ENCODE results near the gene KCNH1.

KCNH1 gene

DNA sequence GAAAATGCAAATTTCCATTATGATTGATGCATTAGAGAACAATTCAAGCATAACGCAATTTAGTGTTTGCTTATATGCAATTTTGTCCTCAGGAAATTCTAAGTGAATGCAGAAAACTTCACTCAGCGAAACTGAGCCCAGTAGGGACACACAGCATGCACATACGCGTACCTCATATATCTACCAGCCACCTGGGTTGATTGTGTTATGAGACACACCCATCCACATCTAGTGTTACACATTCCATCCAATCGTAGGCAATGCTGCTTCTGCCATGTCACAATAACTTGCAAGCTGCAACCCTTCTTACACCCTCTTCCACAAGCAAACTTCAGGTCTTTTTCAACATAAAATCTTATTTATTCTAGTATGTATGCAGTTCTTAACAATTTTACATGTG lies 492.4 kb downstream of the KCNH1 start:
- Mint-ChIP-seq H3K27ac (no peak overlapping the region), H3K4me3 (no peak overlapping the region), H3K36me3 (peaks cover 5% of the 10 kb centered on the region), H3K9me3 (no peaks in the 10 kb centered on the region), H3K4me1 (no peaks in the 10 kb centered on the region), H3K27me3 (no peaks in the 10 kb centered on the region)
- no peak for ATAC-seq

DNA sequence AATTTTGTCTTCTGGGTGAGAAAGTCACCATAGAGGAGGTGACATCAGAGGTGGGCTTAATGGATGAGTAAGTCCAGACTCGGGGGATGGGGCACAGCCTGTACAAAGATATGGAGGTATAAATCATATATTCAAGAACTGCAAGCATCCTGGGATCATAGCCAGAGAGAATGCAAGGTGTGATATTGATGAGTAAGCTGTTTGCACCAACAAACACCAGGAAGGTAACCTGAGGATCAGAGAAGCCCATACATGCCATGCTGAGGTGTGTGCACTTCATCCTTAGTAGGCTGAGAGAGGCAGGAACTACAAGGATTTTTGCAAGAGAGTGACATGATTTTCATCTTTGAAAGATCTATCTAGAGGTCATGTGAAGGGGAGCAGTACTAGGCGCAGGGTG lies 498.8 kb downstream of the KCNH1 start:
- H3K9me3 Mint-ChIP-seq, result no peaks in the 10 kb centered on the region
- H3K4me1 Mint-ChIP-seq, result no peaks in the 10 kb centered on the region
- no peak overlapping the region for H3K27ac Mint-ChIP-seq
- peaks cover 17% of the 10 kb centered on the region for H3K36me3 Mint-ChIP-seq
- no peak for ATAC-seq
- no peaks in the 10 kb centered on the region for H3K27me3 Mint-ChIP-seq
- no peak overlapping the region for H3K4me3 Mint-ChIP-seq

DNA sequence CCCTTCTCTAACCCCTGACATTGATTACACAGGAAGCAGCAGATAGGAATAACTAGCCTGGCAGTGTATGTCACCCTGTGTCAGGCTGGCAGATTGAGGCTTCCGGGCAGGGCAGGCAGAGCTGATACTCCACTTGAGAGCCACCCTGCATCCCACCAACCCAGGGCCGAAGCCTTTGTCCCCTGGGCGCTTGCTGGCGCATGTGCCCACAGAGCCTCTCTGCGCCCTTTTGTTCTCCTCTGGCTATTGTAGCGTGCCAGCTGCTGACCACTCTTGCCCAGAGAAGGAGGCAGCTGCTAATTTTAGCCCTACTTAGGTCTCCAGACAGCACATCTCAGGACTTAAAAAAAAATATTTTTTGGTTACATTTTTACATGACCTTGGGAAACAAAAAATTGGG lies 500.3 kb downstream of the KCNH1 start:
- no peaks in the 10 kb centered on the region for H3K27me3 Mint-ChIP-seq
- no peak overlapping the region for H3K4me3 Mint-ChIP-seq
- H3K36me3 Mint-ChIP-seq, result peaks cover 17% of the 10 kb centered on the region
- no peak for ATAC-seq
- no peak overlapping the region for H3K27ac Mint-ChIP-seq
- H3K4me1 Mint-ChIP-seq, result no peaks in the 10 kb centered on the region
- no peaks in the 10 kb centered on the region for H3K9me3 Mint-ChIP-seq

DNA sequence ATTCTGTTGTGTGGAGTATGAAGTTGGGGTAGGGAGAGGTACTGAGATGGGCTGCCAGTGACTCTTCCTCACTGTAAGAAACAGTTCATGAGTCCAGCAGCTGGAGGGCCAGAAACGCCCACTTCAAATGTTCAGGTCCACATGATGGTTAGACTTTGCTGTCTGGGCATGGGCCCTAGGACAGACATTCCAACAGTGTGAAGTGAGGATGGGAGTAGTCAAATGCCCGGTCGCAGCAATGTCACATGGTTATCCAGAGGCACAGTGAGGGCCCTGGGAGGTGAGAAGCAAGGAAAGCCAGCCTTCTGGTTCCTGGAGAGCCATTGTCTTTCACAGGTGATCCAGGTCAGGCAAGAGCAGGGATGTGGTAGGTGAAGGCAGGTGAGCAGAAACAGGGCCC lies 500.8 kb downstream of the KCNH1 start:
- no peaks in the 10 kb centered on the region for H3K27me3 Mint-ChIP-seq
- no peaks in the 10 kb centered on the region for H3K4me1 Mint-ChIP-seq
- ATAC-seq, result no peak
- no peak overlapping the region for H3K4me3 Mint-ChIP-seq
- no peaks in the 10 kb centered on the region for H3K9me3 Mint-ChIP-seq
- no peak overlapping the region for H3K27ac Mint-ChIP-seq
- H3K36me3 Mint-ChIP-seq, result peaks cover 17% of the 10 kb centered on the region

DNA sequence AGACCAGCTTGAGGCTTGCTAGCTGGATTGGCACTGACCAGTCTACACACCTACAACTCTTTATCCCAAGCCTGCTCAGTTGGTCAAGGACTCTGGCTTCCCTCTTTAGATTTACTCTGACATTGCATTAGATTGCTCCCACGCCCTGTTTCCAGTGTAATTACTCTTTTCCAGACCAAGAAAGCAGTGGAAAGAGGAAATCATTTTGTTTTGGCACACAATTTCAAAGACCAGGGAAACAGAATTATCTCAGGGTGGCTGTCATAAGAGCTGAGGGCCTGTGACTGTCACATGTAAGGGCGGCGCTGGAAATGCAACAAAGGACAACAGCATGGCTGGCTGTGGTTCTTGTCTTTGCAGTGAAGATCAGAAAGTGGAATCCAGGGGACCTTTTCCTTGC lies 502.5 kb downstream of the KCNH1 start:
- Mint-ChIP-seq H3K27ac (no peak overlapping the region), H3K36me3 (peaks cover 17% of the 10 kb centered on the region), H3K9me3 (no peaks in the 10 kb centered on the region), H3K4me1 (no peaks in the 10 kb centered on the region), H3K27me3 (no peaks in the 10 kb centered on the region), H3K4me3 (no peak overlapping the region)
- ATAC-seq, result no peak

DNA sequence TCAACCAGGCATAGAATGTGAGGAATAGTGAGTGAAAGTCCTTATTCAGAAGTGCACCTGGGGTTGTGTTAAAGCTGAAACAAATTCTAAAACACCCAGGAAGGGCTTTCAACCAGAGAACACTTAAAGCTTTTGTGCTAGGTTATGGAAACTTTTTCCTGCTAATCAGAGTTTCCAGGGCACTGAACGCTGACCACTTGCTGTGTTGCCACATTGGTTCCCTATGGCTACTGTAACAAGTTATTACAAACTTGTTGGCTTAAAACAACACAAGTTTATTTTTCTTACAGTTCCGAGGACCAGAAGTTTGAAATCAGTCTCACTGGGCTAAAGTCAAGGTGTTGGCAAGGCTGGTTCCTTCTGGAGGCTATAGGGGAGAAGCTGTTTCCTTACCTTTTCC lies 504.7 kb downstream of the KCNH1 start:
- Mint-ChIP-seq H3K27me3 (no peaks in the 10 kb centered on the region), H3K27ac (no peak overlapping the region), H3K9me3 (no peaks in the 10 kb centered on the region), H3K4me1 (no peaks in the 10 kb centered on the region), H3K4me3 (no peak overlapping the region), H3K36me3 (peaks cover 29% of the 10 kb centered on the region)
- no peak for ATAC-seq

DNA sequence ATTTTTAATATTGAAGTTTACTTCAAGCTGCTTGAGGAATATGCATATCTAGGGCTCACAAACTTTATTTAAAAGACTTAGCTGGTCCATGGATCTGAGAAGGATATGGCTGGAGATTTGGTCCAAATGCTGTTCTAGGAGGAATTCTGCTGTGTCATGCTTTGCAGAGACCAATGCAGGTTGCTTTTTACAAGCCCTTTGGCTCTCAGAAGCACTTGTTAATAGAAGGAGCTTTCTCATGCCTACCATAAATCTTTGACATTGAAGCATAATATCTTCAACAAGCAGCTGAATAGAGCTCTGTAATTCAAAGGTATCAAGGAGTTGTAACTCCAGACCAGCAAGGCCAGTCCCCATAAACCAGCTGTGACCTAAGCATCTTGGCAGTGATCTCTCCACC lies 506.2 kb downstream of the KCNH1 start:
- Mint-ChIP-seq H3K27me3 (no peaks in the 10 kb centered on the region), H3K4me1 (no peaks in the 10 kb centered on the region), H3K27ac (no peak overlapping the region), H3K9me3 (no peaks in the 10 kb centered on the region), H3K4me3 (no peak overlapping the region), H3K36me3 (peaks cover 43% of the 10 kb centered on the region)
- ATAC-seq, result no peak
